GM12878 (cell line): ENCODE results near the gene MIA3. TPM values are rescaled to one million over a fixed set of nuclear protein-coding genes. Genes with fewer than 3 reads are reported as not detected.

ENCODE experiments used
- ATAC-seq: fragments of 200-7000 bp; cut with Tn5 transposase; 3 replicates; pipeline ENCODE4 v1.9.1; 2020; ENCODE audit warnings: mild to moderate bottlenecking, moderate library complexity
- BruUV-seq: library from RNA; stranded (reverse); fragments of 400-500 nt; replicated peaks from 2 replicates; lab custom pipeline; 2021; lab: Mats Ljungman, UMichigan
- CTCF ChIA-PET: fragments of 300-600 bp; sonication (Branson Sonifier 250); formaldehyde crosslinking; extraction: SDS; loops from one replicate; lab custom pipeline; 2021; ENCODE audit warnings: inconsistent platforms; lab: Yijun Ruan, JAX
- POLR2A ChIA-PET: fragments of 350-600 bp; formaldehyde crosslinking; extraction: SDS; loops from one replicate; lab custom pipeline; 2021; ENCODE audit warnings: inconsistent platforms; lab: Charles Lee
- RAD21 ChIA-PET: fragments of 300-600 bp; sonication (Branson Sonifier 250); formaldehyde crosslinking; loops from one replicate; lab custom pipeline; 2023; ENCODE audit warnings: antibody characterized with exemption; ENCODE audit not compliant: unreplicated experiment; lab: Charles Lee
- SMC1A ChIA-PET: fragments of 300-600 bp; sonication (Branson Sonifier 250); formaldehyde crosslinking; loops from one replicate; lab custom pipeline; 2023; ENCODE audit not compliant: unreplicated experiment, uncharacterized antibody; lab: Charles Lee
- DNase-seq: peaks from one replicate; pipeline ENCODE4 v3.0.0-alpha.2; 2011; ENCODE audit warnings: low read depth, low spot score
- FAIRE-seq: peaks from 3 replicates; lab custom pipeline; 2011; peaks lifted over from hg19 to GRCh38; lab: Jason Lieb, UNC
- H2AFZ ChIP-seq: 2 replicates; pipeline ENCODE4 v1.6.0; 2011; ENCODE audit warnings: low read depth, low read length, control low read depth; ENCODE audit not compliant: control insufficient read depth
- H3K27ac ChIP-seq: 2 replicates; pipeline ENCODE4 v1.5.1; 2011; ENCODE audit warnings: control low read depth; ENCODE audit not compliant: control insufficient read depth, insufficient read depth
- H3K27me3 ChIP-seq, 2 experiments: replicated peaks in 1 of 2; 2 replicates each; pipeline versions ENCODE4 v1.6.0 to v1.6.1; 2011; ENCODE audit warnings: low read length in 1 of 2; ENCODE audit not compliant: control insufficient read depth in 2 of 2, insufficient read depth in 2 of 2
- H3K36me3 ChIP-seq, 2 experiments: 2 replicates each; pipeline ENCODE4 v1.5.1; 2011; ENCODE audit warnings: low read length in 1 of 2; ENCODE audit not compliant: control insufficient read depth in 2 of 2, insufficient read depth in 2 of 2
- H3K4me1 ChIP-seq: 2 replicates; pipeline ENCODE4 v1.6.1; 2011; ENCODE audit warnings: mild to moderate bottlenecking, low read length, moderate library complexity, mixed read lengths; ENCODE audit not compliant: control insufficient read depth, insufficient read depth
- H3K4me2 ChIP-seq: 2 replicates; pipeline ENCODE4 v1.6.0; 2011; ENCODE audit warnings: control low read depth; ENCODE audit not compliant: control insufficient read depth, insufficient read depth
- H3K4me3 ChIP-seq: fragments of 200-600 bp; sonication (generic); 2 replicates; pipeline ENCODE4 v1.5.1; 2016
- H3K79me2 ChIP-seq: 2 replicates; pipeline ENCODE4 v1.6.0; 2011; ENCODE audit warnings: low read length; ENCODE audit not compliant: control insufficient read depth, insufficient read depth
- H3K9ac ChIP-seq: 2 replicates; pipeline ENCODE4 v1.8.0; 2011; ENCODE audit warnings: low read length, control low read depth, mixed read lengths; ENCODE audit not compliant: control insufficient read depth, insufficient read depth
- H3K9me3 ChIP-seq: replicated peaks from 3 replicates; pipeline ENCODE4 v1.5.1; 2011; ENCODE audit warnings: mild to moderate bottlenecking, low read length; ENCODE audit not compliant: control insufficient read depth, insufficient read depth
- H4K20me1 ChIP-seq: 2 replicates; pipeline ENCODE4 v1.6.0; 2011; ENCODE audit not compliant: control insufficient read depth, insufficient read depth
- BMI1 ChIP-seq: fragments of 450-650 bp; IDR thresholded peaks from 2 replicates; pipeline ENCODE4 v1.6.1; 2016; ENCODE audit warnings: mild to moderate bottlenecking, moderate library complexity, borderline replicate concordance
- CREB1 ChIP-seq: IDR thresholded peaks from 2 replicates; pipeline ENCODE4 v1.6.1; 2012; ENCODE audit warnings: low read depth, mild to moderate bottlenecking, inconsistent platforms
- GABPA ChIP-seq: IDR thresholded peaks from 2 replicates; pipeline ENCODE4 v1.6.1; 2014; ENCODE audit warnings: antibody characterized with exemption, low read depth, mild to moderate bottlenecking, inconsistent platforms
- KDM1A ChIP-seq: fragments of 200-600 bp; sonication (generic); IDR thresholded peaks from 2 replicates; pipeline ENCODE4 v1.6.1; 2016; ENCODE audit warnings: borderline replicate concordance
- MYB ChIP-seq: fragments of 150-350 bp; IDR thresholded peaks from 2 replicates; pipeline ENCODE4 v1.6.1; 2014; ENCODE audit warnings: mild to moderate bottlenecking, low read depth, low read length, borderline replicate concordance
- SMAD5 ChIP-seq: IDR thresholded peaks from 2 replicates; pipeline ENCODE4 v1.6.1; 2016; ENCODE audit warnings: antibody characterized with exemption, low read depth
- WRNIP1 ChIP-seq: IDR thresholded peaks from 2 replicates; pipeline ENCODE4 v1.6.1; 2011; ENCODE audit warnings: low read depth, low read length, improper control_type of control experiment, borderline replicate concordance
- WGBS: methylation state at CpG from one replicate; pipeline ENCODE4 v1.1.6; 2016; ENCODE audit warnings: low lambda C conversion rate; ENCODE audit not compliant: insufficient replicate concordance, insufficient coverage; ENCODE audit errors: missing lambda C conversion rate; 5-methylcytosine and 5-hydroxymethylcytosine counted together
- in situ Hi-C: fragments of 300-500 bp; cut with MboI; formaldehyde crosslinking; loops from 9 replicates; pipeline ENCODE4 v1.14.3; 2018; ENCODE audit warnings: mixed read lengths
- intact Hi-C: fragments of 100-400 bp; cut with micrococcal nuclease; formaldehyde crosslinking; loops from one replicate; pipeline ENCODE4 v1.14.2; 2022; ENCODE audit not compliant: unreplicated experiment
- polyA plus RNA-seq, 11 experiments: library from polyadenylated mRNA; depleted of rRNA in 4 of 11; unstranded in 6 of 11; stranded (reverse) in 5 of 11; fragments of >200 nt; fragmentation: Nextera tagmentation in 4 of 11; fragmentation: Illumina TruSeq in 1 of 11; extraction: Ambion mirVana in 4 of 11; extraction: Trizol in 1 of 11; gene quantifications; 1 replicate in 1 of 11; 2 replicates in 10 of 11; pipeline versions ENCODE4 v1.2.1 to v1.2.3, GENCODE V29; 2011 to 2016; ENCODE audit warnings: inconsistent platforms in 2 of 11, missing spikeins in 2 of 11, low read depth in 1 of 11
- total RNA-seq, 4 experiments: library from RNA; depleted of rRNA in 3 of 4; stranded (reverse); fragments of >200 nt in 3 of 4; fragmentation: Illumina TruSeq in 1 of 4; extraction: Trizol in 1 of 4; gene quantifications; 2 replicates each; pipeline versions ENCODE4 v1.2.1 to v1.2.3, GENCODE V29; 2013 to 2021

Gene MIA3
- total and polyA plus RNA-seq, 10 of the 15 experiments (the other 5 are each of a cell fraction or from before 2014, with no cell fraction given), result 12.9 to 50.8 (median 30.3) TPM

GRCh38 chr1:222644636-222644980 is 26.7 kb downstream of the MIA3 start:
- Histone ChIP-seq H3K4me1 (0 out of 2 replicates have a peak, but pooled peaks cover 4% of the 10 kb centered on the region), H3K27ac (peak overlapping the region; percentile 91), H4K20me1 (no peaks in the 10 kb centered on the region), H3K9ac (peak overlapping the region; percentile 92), H3K27me3 (no peaks in the 10 kb centered on the region), H3K4me3 (peak overlapping the region; percentile 92), H3K9me3 (no peaks in the 10 kb centered on the region), H2AFZ (peak overlapping the region; percentile 94), H3K79me2 (peaks cover 18% of the 10 kb centered on the region), H3K36me3 (peaks cover under 1 to 1% of the 10 kb centered on the region in 2 experiments; a peak in 1 of 4 replicates), H3K4me2 (peak overlapping the region; percentile 91)
- in situ Hi-C loops (no loop called here), intact Hi-C loops (loop anchor here (5.0 kb wide), 1 partner anchor 68 kb away; the partner anchor contains the start of genes AIDA and BROX)
- ATAC-seq, result peak; percentile 9; the same call in 2 of the 3 replicates
- FAIRE-seq, result no peak
- ChIA-PET CTCF (interaction anchor here (1.0 to 3.6 kb wide), 6 partner anchors 10 to 479 kb away, joined by 3 to 21 read pairs (median 7); no protein-coding TSS in a partner anchor), POLR2A (interaction anchor here (0.6 to 2.4 kb wide), 6 partner anchors 8 to 68 kb away, joined by 3 to 19 read pairs (median 5); partner anchors contain the start of genes AIDA, BROX and TAF1A), SMC1A (interaction anchor here (0.7 to 3.8 kb wide), 10 partner anchors 8 to 180 kb away, joined by 3 to 23 read pairs (median 6); no protein-coding TSS in a partner anchor), RAD21 (interaction anchor here (0.8 to 2.7 kb wide), 6 partner anchors 8 to 179 kb away, joined by 3 to 12 read pairs (median 6); partner anchors contain the start of genes AIDA, BROX and TAF1A)
- WGBS, result 3% methylated on average over 5 of the region's 5 CpGs
- no peak for DNase-seq
- TSS peak; percentile 78 for BruUV-seq
- 0 out of 2 replicates have a peak, but pooled peaks have one; percentile 0 for TF ChIP-seq SMAD5
- no peak for TF ChIP-seq CREB1
- TF ChIP-seq BMI1, result no peak
- no peak for TF ChIP-seq GABPA
- TF ChIP-seq KDM1A, result no peak
- TF ChIP-seq WRNIP1, result no peak
- no peak for TF ChIP-seq MYB
